ENCODE results near the gene BNIP5.

Gene BNIP5

GRCh38 chr6:36290668-36291620, 45.7 kb downstream of the BNIP5 start:
- DNase-seq = no peak

- DNase-seq = peak; percentile 85
Observed at GRCh38 chr6:36289281-36289878, 47.3 kb downstream of the BNIP5 start.

- no peak for DNase-seq
Observed at GRCh38 chr6:36286858-36287257, 49.8 kb downstream of the BNIP5 start.

GRCh38 chr6:36285797-36286196, 50.9 kb downstream of the BNIP5 start:
- DNase-seq = no peak

GRCh38 chr6:36285187-36285671, 51.5 kb downstream of the BNIP5 start:
- DNase-seq = no peak

GRCh38 chr6:36284359-36284758, 52.3 kb downstream of the BNIP5 start:
- DNase-seq = no peak

GRCh38 chr6:36283608-36284007, 53.1 kb downstream of the BNIP5 start:
- DNase-seq = no peak

GRCh38 chr6:36280983-36281382, 55.7 kb downstream of the BNIP5 start:
- no peak for DNase-seq

- no peak for DNase-seq
Observed at GRCh38 chr6:36280467-36280866, 56.2 kb downstream of the BNIP5 start.

- DNase-seq = no peak
Observed at GRCh38 chr6:36277946-36278470, 58.7 kb downstream of the BNIP5 start.

- DNase-seq = no peak
Observed at GRCh38 chr6:36276581-36277536, 59.8 kb downstream of the BNIP5 start.

GRCh38 chr6:36273802-36274514, 62.7 kb downstream of the BNIP5 start:
- DNase-seq = no peak

GRCh38 chr6:36273067-36273466, 63.6 kb downstream of the BNIP5 start:
- DNase-seq = no peak

- DNase-seq = no peak
Observed at GRCh38 chr6:36272234-36272633, 64.5 kb downstream of the BNIP5 start.

GRCh38 chr6:36269834-36270705, 66.6 kb downstream of the BNIP5 start, which contains the start of gene PNPLA1:
Gene PNPLA1 (plus strand): TSS chr6:36270060. CDS start chr6:36270460, 400 bp downstream.
- no peak for DNase-seq

GRCh38 chr6:36268478-36269275, 68.0 kb downstream of the BNIP5 start:
- DNase-seq = no peak

GRCh38 chr6:36267731-36268477, 68.8 kb downstream of the BNIP5 start:
- DNase-seq = no peak

- no peak for DNase-seq
Observed at GRCh38 chr6:36266913-36267644, 69.6 kb downstream of the BNIP5 start.
